DMS53 (cell line): Measurements from ENCODE around the gene RHOH.
"Not testable (repeated sequence)": the region's sequence is repeated elsewhere in the genome, so short reads cannot be mapped to it uniquely, and the experiment has no call there.

Source experiments
- DNase-seq: peaks from one replicate; lab custom pipeline; 2025; lab: John Stamatoyannopoulos, UW

Gene RHOH

GRCh38 chr4:40196724-40197281, at the start of gene RHOH:
TSS of gene RHOH (plus strand) at chr4:40197031. CDS start at chr4:40243387, 46,356 bp downstream.
- DNase-seq, result peak; percentile 18

GRCh38 chr4:40147490-40147889, 49.3 kb upstream of the RHOH start:
- not testable (repeated sequence) for DNase-seq

- DNase-seq, result peak; percentile 93
Measured at GRCh38 chr4:40149960-40150385, 46.9 kb upstream of the RHOH start.

GRCh38 chr4:40150932-40151331, 45.9 kb upstream of the RHOH start:
- DNase-seq, result no peak

GRCh38 chr4:40152637-40153036, 44.2 kb upstream of the RHOH start:
- no peak for DNase-seq

- no peak for DNase-seq
Measured at GRCh38 chr4:40157436-40157835, 39.4 kb upstream of the RHOH start.

- DNase-seq, result no peak
Measured at GRCh38 chr4:40160258-40160657, 36.6 kb upstream of the RHOH start.

GRCh38 chr4:40164459-40164858, 32.4 kb upstream of the RHOH start:
- DNase-seq, result no peak

- DNase-seq, result no peak
Measured at GRCh38 chr4:40165916-40166315, 30.9 kb upstream of the RHOH start.

- no peak for DNase-seq
Measured at GRCh38 chr4:40168070-40168469, 28.8 kb upstream of the RHOH start.

- peak; percentile 64 for DNase-seq
Measured at GRCh38 chr4:40170588-40170987, 26.2 kb upstream of the RHOH start.

GRCh38 chr4:40173470-40173875, 23.4 kb upstream of the RHOH start:
- DNase-seq, result no peak

GRCh38 chr4:40176602-40177001, 20.2 kb upstream of the RHOH start:
- no peak for DNase-seq

GRCh38 chr4:40177591-40177990, 19.2 kb upstream of the RHOH start:
- DNase-seq, result no peak

GRCh38 chr4:40178672-40179071, 18.2 kb upstream of the RHOH start:
- peak; percentile 67 for DNase-seq

GRCh38 chr4:40179360-40179759, 17.5 kb upstream of the RHOH start:
- no peak for DNase-seq

GRCh38 chr4:40180356-40180755, 16.5 kb upstream of the RHOH start:
- DNase-seq, result peak; percentile 50

- no peak for DNase-seq
Measured at GRCh38 chr4:40182001-40182400, 14.8 kb upstream of the RHOH start.

GRCh38 chr4:40182954-40183353, 13.9 kb upstream of the RHOH start:
- no peak for DNase-seq

- no peak for DNase-seq
Measured at GRCh38 chr4:40183615-40184411, 13.0 kb upstream of the RHOH start.

- no peak for DNase-seq
Measured at GRCh38 chr4:40185830-40186664, 10.8 kb upstream of the RHOH start.

GRCh38 chr4:40186665-40187014, 10.2 kb upstream of the RHOH start:
- DNase-seq, result no peak

- DNase-seq, result no peak
Measured at GRCh38 chr4:40187386-40187906, 9.4 kb upstream of the RHOH start.
